GM20000 (cell line): Measurements from ENCODE around the gene ZNF774.
A peak's percentile ranks its signal among the peaks of the same experiment; 100 is the strongest.
"Not testable (repeated sequence)": the region's sequence is repeated elsewhere in the genome, so short reads cannot be mapped to it uniquely, and the experiment has no call there.

ENCODE experiments used
- DNase-seq: peaks from one replicate; pipeline ENCODE4 v3.0.0; 2012; ENCODE audit warnings: low spot score
- CTCF ChIP-seq: IDR thresholded peaks from 2 replicates; pipeline ENCODE4 v1.5.1; 2012; ENCODE audit warnings: mild to moderate bottlenecking, control low read depth; ENCODE audit errors: extremely low read depth, missing control alignments

ZNF774 gene

GRCh38 chr15:90352107-90352893 lies at the start of gene ZNF774:
Gene ZNF774, plus strand, starts transcription at chr15:90352284. Its CDS starts 2,377 bp downstream, at chr15:90354661.
- no peak for TF ChIP-seq CTCF
- peak; percentile 99 for DNase-seq

GRCh38 chr15:90305355-90305754 lies 46.7 kb upstream of the ZNF774 start:
- not testable (repeated sequence) for DNase-seq

- DNase-seq, result no peak
- no peak for TF ChIP-seq CTCF
These were observed 46.2 kb upstream of the ZNF774 start for GRCh38 chr15:90305932-90306331.

GRCh38 chr15:90306560-90306959 lies 45.5 kb upstream of the ZNF774 start:
- TF ChIP-seq CTCF, result no peak
- peak; percentile 58 for DNase-seq

- no peak for TF ChIP-seq CTCF
- no peak for DNase-seq
These were observed 44.4 kb upstream of the ZNF774 start for GRCh38 chr15:90307661-90308060.

- no peak for DNase-seq
- no peak for TF ChIP-seq CTCF
These were observed 43.1 kb upstream of the ZNF774 start for GRCh38 chr15:90309020-90309419.

- no peak for TF ChIP-seq CTCF
- DNase-seq, result no peak
These were observed 36.7 kb upstream of the ZNF774 start for GRCh38 chr15:90315278-90315982.

- DNase-seq, result no peak
- no peak for TF ChIP-seq CTCF
These were observed 35.9 kb upstream of the ZNF774 start for GRCh38 chr15:90316139-90316538.
